Measurements from ENCODE around the gene PARD6G.
"Not testable (repeated sequence)": the region's sequence is repeated elsewhere in the genome, so short reads cannot be mapped to it uniquely, and the experiment has no call there.

PARD6G gene

GRCh38 chr18:80164727-80165355 is 82.5 kb downstream of the PARD6G start:
- H3K23ac ChIP-seq (ENCODE audit: low read length in 2 of 2) = not testable (repeated sequence)

GRCh38 chr18:80163183-80163582 is 84.1 kb downstream of the PARD6G start:
- H3K4ac ChIP-seq (ENCODE audit: low read depth in 1 of 2, low read length in 2 of 2) = no peak overlapping the region
- no peak overlapping the region for H3K4me3 ChIP-seq (ENCODE audit: insufficient read depth in 1 of 2, low read depth in 1 of 2, low read length in 2 of 2)
- H4K91ac ChIP-seq (ENCODE audit: low read length) = peak overlapping the region; percentile 29
- no peak overlapping the region for H3K27ac ChIP-seq (ENCODE audit: low read length, poor library complexity, severe bottlenecking)
- H3K27me3 ChIP-seq (ENCODE audit: control insufficient read depth in 1 of 2, insufficient read depth in 1 of 2, low read length in 2 of 2) = peaks cover 0 to 9% of the 10 kb centered on the region in 2 experiments
- H2AFZ ChIP-seq (ENCODE audit: low read depth, low read length) = no peak overlapping the region
- peaks cover 13% of the 10 kb centered on the region for H3K79me1 ChIP-seq (replicated peaks; ENCODE audit: low read length, poor library complexity, severe bottlenecking)
- no peak overlapping the region for H3K23ac ChIP-seq (ENCODE audit: low read length in 2 of 2)
- peaks cover 4% of the 10 kb centered on the region for H3K4me1 ChIP-seq (ENCODE audit: control insufficient read depth, insufficient read depth, low read depth, low read length)
- H2BK12ac ChIP-seq (ENCODE audit: low read length in 2 of 2) = no peak overlapping the region
- 95% methylated on average over 7 of the region's 7 CpGs for WGBS
- no peak overlapping the region for H3K9ac ChIP-seq (ENCODE audit: low read length)
- peaks cover 0 to 40% of the 10 kb centered on the region in 2 experiments for H3K36me3 ChIP-seq (ENCODE audit: control insufficient read depth in 1 of 2, insufficient read depth in 2 of 2, low read depth in 1 of 2, low read length in 2 of 2)
- no peak overlapping the region for H4K8ac ChIP-seq (ENCODE audit: low read length)
- H2BK15ac ChIP-seq (ENCODE audit: low read depth, poor library complexity, severe bottlenecking) = peak overlapping the region; percentile 34
- no peak overlapping the region for H3K4me2 ChIP-seq (ENCODE audit: low read length, poor library complexity, severe bottlenecking)
- H2BK5ac ChIP-seq (ENCODE audit: low read depth, low read length, poor library complexity, severe bottlenecking) = no peak overlapping the region
- H3K14ac ChIP-seq (ENCODE audit: low read length in 2 of 2) = no peak overlapping the region
- no peak overlapping the region for H3K18ac ChIP-seq (ENCODE audit: low read depth in 1 of 2, low read length in 2 of 2)
- no peak for DNase-seq
- peaks cover 14% of the 10 kb centered on the region for H3K9me3 ChIP-seq (ENCODE audit: control insufficient read depth, low read length)
- H2AK5ac ChIP-seq (ENCODE audit: low read length, severe bottlenecking) = no peak overlapping the region
- no peak overlapping the region for H2BK120ac ChIP-seq (ENCODE audit: low read depth, low read length)

More at GRCh38 chr18:80164727-80165355, 82.5 kb downstream of the PARD6G start:
- H2BK5ac ChIP-seq (ENCODE audit: low read depth, low read length, poor library complexity, severe bottlenecking); H4K8ac ChIP-seq (ENCODE audit: low read length); H3K18ac ChIP-seq (ENCODE audit: low read depth in 1 of 2, low read length in 2 of 2); H3K27ac ChIP-seq (ENCODE audit: low read length, poor library complexity, severe bottlenecking); DNase-seq; H3K4ac ChIP-seq (ENCODE audit: low read depth in 1 of 2, low read length in 2 of 2); H3K27me3 ChIP-seq (ENCODE audit: control insufficient read depth in 1 of 2, insufficient read depth in 1 of 2, low read length in 2 of 2); H3K4me3 ChIP-seq (ENCODE audit: insufficient read depth in 1 of 2, low read depth in 1 of 2, low read length in 2 of 2); H3K14ac ChIP-seq (ENCODE audit: low read length in 2 of 2); H2AK5ac ChIP-seq (ENCODE audit: low read length, severe bottlenecking); H4K91ac ChIP-seq (ENCODE audit: low read length); H2BK12ac ChIP-seq (ENCODE audit: low read length in 2 of 2); H2BK120ac ChIP-seq (ENCODE audit: low read depth, low read length); H3K4me2 ChIP-seq (ENCODE audit: low read length, poor library complexity, severe bottlenecking); H3K4me1 ChIP-seq (ENCODE audit: control insufficient read depth, insufficient read depth, low read depth, low read length); H2AFZ ChIP-seq (ENCODE audit: low read depth, low read length); H2BK15ac ChIP-seq (ENCODE audit: low read depth, poor library complexity, severe bottlenecking); H3K9ac ChIP-seq (ENCODE audit: low read length): not testable (repeated sequence)
- peaks cover 0 to 33% of the 10 kb centered on the region in 2 experiments for H3K36me3 ChIP-seq (ENCODE audit: control insufficient read depth in 1 of 2, insufficient read depth in 2 of 2, low read depth in 1 of 2, low read length in 2 of 2)
- peaks cover 11% of the 10 kb centered on the region for H3K79me1 ChIP-seq (replicated peaks; ENCODE audit: low read length, poor library complexity, severe bottlenecking)
- peaks cover 14% of the 10 kb centered on the region for H3K9me3 ChIP-seq (ENCODE audit: control insufficient read depth, low read length)
- 96% methylated on average over 8 of the region's 9 CpGs for WGBS

GRCh38 chr18:80161781-80162417 is 85.4 kb downstream of the PARD6G start:
- no peak for DNase-seq
- Histone ChIP-seq H3K14ac (ENCODE audit: low read length in 2 of 2) (no peak overlapping the region), H3K9me3 (ENCODE audit: control insufficient read depth, low read length) (peaks cover 14% of the 10 kb centered on the region), H3K9ac (ENCODE audit: low read length) (no peak overlapping the region), H3K36me3 (ENCODE audit: control insufficient read depth in 1 of 2, insufficient read depth in 2 of 2, low read depth in 1 of 2, low read length in 2 of 2) (peaks cover 0 to 37% of the 10 kb centered on the region in 2 experiments), H3K18ac (ENCODE audit: low read depth in 1 of 2, low read length in 2 of 2) (no peak overlapping the region), H3K79me1 (replicated peaks; ENCODE audit: low read length, poor library complexity, severe bottlenecking) (peaks cover 13% of the 10 kb centered on the region), H2AFZ (ENCODE audit: low read depth, low read length) (no peak overlapping the region), H2BK5ac (ENCODE audit: low read depth, low read length, poor library complexity, severe bottlenecking) (no peak overlapping the region), H3K27ac (ENCODE audit: low read length, poor library complexity, severe bottlenecking) (no peak overlapping the region), H3K4me3 (ENCODE audit: insufficient read depth in 1 of 2, low read depth in 1 of 2, low read length in 2 of 2) (no peak overlapping the region), H3K4me1 (ENCODE audit: control insufficient read depth, insufficient read depth, low read depth, low read length) (peaks cover 3% of the 10 kb centered on the region), H4K91ac (ENCODE audit: low read length) (no peak overlapping the region), H2BK15ac (ENCODE audit: low read depth, poor library complexity, severe bottlenecking) (no peak overlapping the region), H3K23ac (ENCODE audit: low read length in 2 of 2) (no peak overlapping the region), H3K4me2 (ENCODE audit: low read length, poor library complexity, severe bottlenecking) (no peak overlapping the region), H4K8ac (ENCODE audit: low read length) (no peak overlapping the region), H3K27me3 (ENCODE audit: control insufficient read depth in 1 of 2, insufficient read depth in 1 of 2, low read length in 2 of 2) (peaks cover 0 to 1% of the 10 kb centered on the region in 2 experiments), H3K4ac (ENCODE audit: low read depth in 1 of 2, low read length in 2 of 2) (no peak overlapping the region), H2BK12ac (ENCODE audit: low read length in 2 of 2) (no peak overlapping the region), H2AK5ac (ENCODE audit: low read length, severe bottlenecking) (no peak overlapping the region), H2BK120ac (ENCODE audit: low read depth, low read length) (no peak overlapping the region)
- 92% methylated on average over 6 of the region's 7 CpGs for WGBS

GRCh38 chr18:80159713-80160636 is 87.3 kb downstream of the PARD6G start:
- no peak for DNase-seq
- Histone ChIP-seq H3K9ac (ENCODE audit: low read length) (no peak overlapping the region), H3K27me3 (ENCODE audit: control insufficient read depth in 1 of 2, insufficient read depth in 1 of 2, low read length in 2 of 2) (no peaks in the 10 kb centered on the region), H2BK15ac (ENCODE audit: low read depth, poor library complexity, severe bottlenecking) (no peak overlapping the region), H3K18ac (ENCODE audit: low read depth in 1 of 2, low read length in 2 of 2) (no peak overlapping the region), H3K36me3 (ENCODE audit: control insufficient read depth in 1 of 2, insufficient read depth in 2 of 2, low read depth in 1 of 2, low read length in 2 of 2) (peaks cover 0 to 40% of the 10 kb centered on the region in 2 experiments), H3K14ac (ENCODE audit: low read length in 2 of 2) (no peak overlapping the region), H3K79me1 (replicated peaks; ENCODE audit: low read length, poor library complexity, severe bottlenecking) (peaks cover 16% of the 10 kb centered on the region), H4K8ac (ENCODE audit: low read length) (no peak overlapping the region), H3K4ac (ENCODE audit: low read depth in 1 of 2, low read length in 2 of 2) (no peak overlapping the region), H3K23ac (ENCODE audit: low read length in 2 of 2) (no peak overlapping the region), H3K4me1 (ENCODE audit: control insufficient read depth, insufficient read depth, low read depth, low read length) (peaks cover 3% of the 10 kb centered on the region), H2BK12ac (ENCODE audit: low read length in 2 of 2) (no peak overlapping the region), H4K91ac (ENCODE audit: low read length) (no peak overlapping the region), H3K4me2 (ENCODE audit: low read length, poor library complexity, severe bottlenecking) (no peak overlapping the region), H2BK5ac (ENCODE audit: low read depth, low read length, poor library complexity, severe bottlenecking) (no peak overlapping the region), H3K27ac (ENCODE audit: low read length, poor library complexity, severe bottlenecking) (no peak overlapping the region), H2AK5ac (ENCODE audit: low read length, severe bottlenecking) (no peak overlapping the region), H3K9me3 (ENCODE audit: control insufficient read depth, low read length) (peaks cover 11% of the 10 kb centered on the region), H3K4me3 (ENCODE audit: insufficient read depth in 1 of 2, low read depth in 1 of 2, low read length in 2 of 2) (peak overlapping the region in 1 of 2 experiments; percentile 33), H2BK120ac (ENCODE audit: low read depth, low read length) (no peak overlapping the region), H2AFZ (ENCODE audit: low read depth, low read length) (no peak overlapping the region)
- 96% methylated on average over 108 of the region's 109 CpGs for WGBS
